Left cardiac atrium (tissue), 4 donors: Measurements from ENCODE around the gene SDK1. TPM values are rescaled to one million over a fixed set of nuclear protein-coding genes. Genes with fewer than 3 reads are reported as not detected.

Experiments used
- ATAC-seq, 2 donors: fragments of 200-7000 bp; cut with Tn5 transposase; one replicate each; pipeline ENCODE4 v1.9.1; 2020; ENCODE audit warnings: mild to moderate bottlenecking in 2 of 2, moderate library complexity in 2 of 2
- DNase-seq: peaks from one replicate; pipeline ENCODE4 v3.0.0-alpha.2; 2020
- intact Hi-C, 2 donors: fragments of 100-400 bp; cut with DNase I; formaldehyde crosslinking; loops; one replicate each; pipeline versions ENCODE4 v1.14.1 to v1.15.1; 2022 to 2023
- total RNA-seq, 2 donors: library from RNA; stranded (reverse); fragmentation: NEBNext Ultra II Directional; extraction: Animal tissue kit (Norgen Biotek cat#: 25700); gene quantifications; one replicate each; pipeline ENCODE4 v1.2.1, GENCODE V29; 2021
- donor health status: DM: no; HTN: yes; CAD: no.
- donor health status: DM: no; HTN: yes; CAD: no; lungs with severe emphysema.
- donor health status: DM: yes; HTN: yes; CAD: no.
- donor health status: Dilated cardiomyopathy.

Gene SDK1
- total RNA-seq, 2 donors from 2014 or later = 2.0 to 2.8 TPM

- DNase-seq (no peak), ATAC-seq (no peak)
- intact Hi-C loops = no loop called here
Observed at GRCh38 chr7:3380034-3380433, 79.0 kb downstream of the SDK1 start.

GRCh38 chr7:3380886-3381685 is 80.0 kb downstream of the SDK1 start:
- DNase-seq (no peak), ATAC-seq (no peak)
- intact Hi-C loops = no loop called here

- intact Hi-C loops = no loop called here
- DNase-seq = no peak
- ATAC-seq = no peak
Observed at GRCh38 chr7:3386423-3387190, 85.6 kb downstream of the SDK1 start.

GRCh38 chr7:3393862-3394261 is 92.8 kb downstream of the SDK1 start:
- intact Hi-C loops = no loop called here
- ATAC-seq (no peak), DNase-seq (no peak)

GRCh38 chr7:3397324-3397723 is 96.3 kb downstream of the SDK1 start:
- no peak for ATAC-seq
- no peak for DNase-seq
- intact Hi-C loops = no loop called here

GRCh38 chr7:3399858-3400257 is 98.8 kb downstream of the SDK1 start:
- ATAC-seq = peak in 1 of 2 donors; percentile 19
- intact Hi-C loops = no loop called here
- no peak for DNase-seq

- ATAC-seq (no peak), DNase-seq (no peak)
- intact Hi-C loops = no loop called here
Observed at GRCh38 chr7:3404501-3404900, 103.4 kb downstream of the SDK1 start.

GRCh38 chr7:3408814-3409595 is 108.0 kb downstream of the SDK1 start:
- no peak for ATAC-seq
- intact Hi-C loops = no loop called here
- no peak for DNase-seq

- ATAC-seq = no peak
- DNase-seq = no peak
Observed at GRCh38 chr7:3412871-3413270, 111.8 kb downstream of the SDK1 start.

GRCh38 chr7:3415861-3416312 is 114.8 kb downstream of the SDK1 start:
- DNase-seq (no peak), ATAC-seq (no peak)
- intact Hi-C loops = no loop called here

More at GRCh38 chr7:3412871-3413270, 111.8 kb downstream of the SDK1 start:
- intact Hi-C loops = no loop called here

GRCh38 chr7:3416453-3416852 is 115.4 kb downstream of the SDK1 start:
- intact Hi-C loops = no loop called here
- no peak for DNase-seq
- no peak for ATAC-seq

- ATAC-seq (no peak), DNase-seq (no peak)
- intact Hi-C loops = no loop called here
Observed at GRCh38 chr7:3425087-3425486, 124.0 kb downstream of the SDK1 start.

GRCh38 chr7:3426064-3426463 is 125.0 kb downstream of the SDK1 start:
- no peak for DNase-seq

GRCh38 chr7:3427957-3428356 is 126.9 kb downstream of the SDK1 start:
- no peak for ATAC-seq
- no peak for DNase-seq
- intact Hi-C loops = no loop called here

More at GRCh38 chr7:3426064-3426463, 125.0 kb downstream of the SDK1 start:
- intact Hi-C loops = no loop called here
- no peak for ATAC-seq

- intact Hi-C loops = no loop called here
- ATAC-seq (no peak), DNase-seq (no peak)
Observed at GRCh38 chr7:3429981-3430380, 128.9 kb downstream of the SDK1 start.

GRCh38 chr7:3430588-3430987 is 129.5 kb downstream of the SDK1 start:
- ATAC-seq (no peak), DNase-seq (no peak)
- intact Hi-C loops = no loop called here

GRCh38 chr7:3431306-3431705 is 130.3 kb downstream of the SDK1 start:
- intact Hi-C loops = no loop called here
- DNase-seq = no peak
- ATAC-seq = no peak

- DNase-seq (no peak), ATAC-seq (no peak)
- intact Hi-C loops = no loop called here
Observed at GRCh38 chr7:3432911-3433310, 131.9 kb downstream of the SDK1 start.

GRCh38 chr7:3434611-3435010 is 133.6 kb downstream of the SDK1 start:
- ATAC-seq (no peak), DNase-seq (no peak)
- intact Hi-C loops = no loop called here

- no peak for DNase-seq
- intact Hi-C loops = no loop called here
- no peak for ATAC-seq
Observed at GRCh38 chr7:3436112-3436511, 135.1 kb downstream of the SDK1 start.
